NT2/D1 (cell line): ENCODE measurements around the gene ACVR1.

Experiments used
- SUZ12 ChIP-seq: IDR thresholded peaks from 2 replicates; pipeline ENCODE4 v1.6.1; 2011; ENCODE audit not compliant: insufficient read length, insufficient read depth; ENCODE audit errors: extremely low read depth
- YY1 ChIP-seq: IDR thresholded peaks from 2 replicates; pipeline ENCODE4 v1.6.1; 2011; ENCODE audit not compliant: insufficient read length, insufficient read depth
- ZNF274 ChIP-seq: IDR thresholded peaks from 2 replicates; pipeline ENCODE4 v1.6.1; 2011; ENCODE audit warnings: mild to moderate bottlenecking, low read depth, low read length

GRCh38 chr2:157825885-157826284 is 50.2 kb downstream of the ACVR1 start:
- TF ChIP-seq ZNF274, result no peak
- TF ChIP-seq SUZ12, result no peak
- no peak for TF ChIP-seq YY1
